GM12878 (cell line): ENCODE data around the gene GNG13. TPM values are rescaled to one million over a fixed set of nuclear protein-coding genes. Genes with fewer than 3 reads are reported as not detected.

Experiments
- CHD1 ChIP-seq: IDR thresholded peaks from 2 replicates; pipeline ENCODE4 v1.6.1; 2012; ENCODE audit warnings: low read depth, low read length, improper control_type of control experiment
- KAT2A ChIP-seq: conservative IDR thresholded peaks from 2 replicates; pipeline ENCODE4 v1.6.1; 2011; ENCODE audit warnings: low read depth, low read length; ENCODE audit not compliant: control insufficient read depth
- POLR2A ChIP-seq: IDR thresholded peaks from 2 replicates; pipeline ENCODE4 v1.6.1; 2011; ENCODE audit warnings: low read depth, mild to moderate bottlenecking, low read length
- ZNF592 ChIP-seq: fragments of 450-650 bp; IDR thresholded peaks from 2 replicates; pipeline ENCODE4 v1.6.1; 2017; ENCODE audit warnings: mild to moderate bottlenecking, moderate library complexity
- polyA plus RNA-seq, 11 experiments: library from polyadenylated mRNA; depleted of rRNA in 4 of 11; unstranded in 6 of 11; stranded (reverse) in 5 of 11; fragments of >200 nt; fragmentation: Nextera tagmentation in 4 of 11; fragmentation: Illumina TruSeq in 1 of 11; extraction: Ambion mirVana in 4 of 11; extraction: Trizol in 1 of 11; gene quantifications; 1 replicate in 1 of 11; 2 replicates in 10 of 11; pipeline versions ENCODE4 v1.2.1 to v1.2.3, GENCODE V29; 2011 to 2016; ENCODE audit warnings: inconsistent platforms in 2 of 11, missing spikeins in 2 of 11, low read depth in 1 of 11
- total RNA-seq, 4 experiments: library from RNA; depleted of rRNA in 3 of 4; stranded (reverse); fragments of >200 nt in 3 of 4; fragmentation: Illumina TruSeq in 1 of 4; extraction: Trizol in 1 of 4; gene quantifications; 2 replicates each; pipeline versions ENCODE4 v1.2.1 to v1.2.3, GENCODE V29; 2013 to 2021
- TF ChIP-seq, protein P1 (sequence below): IDR thresholded peaks from 2 replicates; pipeline ENCODE4 v1.6.1; 2012; ENCODE audit warnings: low read depth, low read length, improper control_type of control experiment
- TF ChIP-seq, protein P2 (sequence below): IDR thresholded peaks from 2 replicates; pipeline ENCODE4 v1.6.1; 2012; ENCODE audit warnings: low read length, inconsistent platforms

The GNG13 gene
- total and polyA plus RNA-seq, 10 of the 15 experiments (the other 5 are each of a cell fraction or from before 2014, with no cell fraction given) = not detected

- TF ChIP-seq, protein P1, sequence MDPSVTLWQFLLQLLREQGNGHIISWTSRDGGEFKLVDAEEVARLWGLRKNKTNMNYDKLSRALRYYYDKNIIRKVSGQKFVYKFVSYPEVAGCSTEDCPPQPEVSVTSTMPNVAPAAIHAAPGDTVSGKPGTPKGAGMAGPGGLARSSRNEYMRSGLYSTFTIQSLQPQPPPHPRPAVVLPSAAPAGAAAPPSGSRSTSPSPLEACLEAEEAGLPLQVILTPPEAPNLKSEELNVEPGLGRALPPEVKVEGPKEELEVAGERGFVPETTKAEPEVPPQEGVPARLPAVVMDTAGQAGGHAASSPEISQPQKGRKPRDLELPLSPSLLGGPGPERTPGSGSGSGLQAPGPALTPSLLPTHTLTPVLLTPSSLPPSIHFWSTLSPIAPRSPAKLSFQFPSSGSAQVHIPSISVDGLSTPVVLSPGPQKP = no peak
- TF ChIP-seq ZNF592 (no peak), CHD1 (no peak), POLR2A (no peak), KAT2A (no peak)
- TF ChIP-seq, protein P2, sequence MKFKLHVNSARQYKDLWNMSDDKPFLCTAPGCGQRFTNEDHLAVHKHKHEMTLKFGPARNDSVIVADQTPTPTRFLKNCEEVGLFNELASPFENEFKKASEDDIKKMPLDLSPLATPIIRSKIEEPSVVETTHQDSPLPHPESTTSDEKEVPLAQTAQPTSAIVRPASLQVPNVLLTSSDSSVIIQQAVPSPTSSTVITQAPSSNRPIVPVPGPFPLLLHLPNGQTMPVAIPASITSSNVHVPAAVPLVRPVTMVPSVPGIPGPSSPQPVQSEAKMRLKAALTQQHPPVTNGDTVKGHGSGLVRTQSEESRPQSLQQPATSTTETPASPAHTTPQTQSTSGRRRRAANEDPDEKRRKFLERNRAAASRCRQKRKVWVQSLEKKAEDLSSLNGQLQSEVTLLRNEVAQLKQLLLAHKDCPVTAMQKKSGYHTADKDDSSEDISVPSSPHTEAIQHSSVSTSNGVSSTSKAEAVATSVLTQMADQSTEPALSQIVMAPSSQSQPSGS = no peak
- TF ChIP-seq, all 136 proteins: peak for 0
These were observed 3.2 kb upstream of the GNG13 start (continued) for GRCh38 chr16:803754-804080.
